Muscle layer of colon (tissue), 2 donors: ENCODE results near the gene ITGA3.
A peak's percentile ranks its signal among the peaks of the same experiment; 100 is the strongest.

Experiments
- H3K27ac ChIP-seq: one replicate; pipeline ENCODE4 v1.7.0; 2013; ENCODE audit warnings: low read depth, mild to moderate bottlenecking, low read length, moderate library complexity
- H3K27me3 ChIP-seq, 2 donors: one replicate each; pipeline ENCODE4 v1.7.0; 2013; ENCODE audit warnings: low read length in 2 of 2, mild to moderate bottlenecking in 2 of 2; ENCODE audit not compliant: insufficient read depth in 2 of 2, control insufficient read depth in 1 of 2
- H3K36me3 ChIP-seq: one replicate; pipeline ENCODE4 v1.7.0; 2013; ENCODE audit warnings: mild to moderate bottlenecking, low read length; ENCODE audit not compliant: insufficient read depth
- H3K4me1 ChIP-seq: one replicate; pipeline ENCODE4 v1.7.0; 2013; ENCODE audit warnings: mild to moderate bottlenecking, low read length; ENCODE audit not compliant: insufficient read depth
- H3K4me3 ChIP-seq, 2 donors: one replicate each; pipeline ENCODE4 v1.7.0; 2013; ENCODE audit warnings: low read length in 2 of 2, low read depth in 1 of 2, mild to moderate bottlenecking in 1 of 2, moderate library complexity in 1 of 2
- H3K9ac ChIP-seq: one replicate; pipeline ENCODE4 v1.7.0; 2013; ENCODE audit warnings: low read length
- H3K9me3 ChIP-seq: one replicate; pipeline ENCODE4 v1.7.0; 2013; ENCODE audit warnings: mild to moderate bottlenecking, low read length
- donor health status: abdominal sarcoma.
- donor health status: Adenocarcinoma of cecum.

ITGA3 gene

GRCh38 chr17:50090971-50091917, 35.3 kb downstream of the ITGA3 start:
- no peak overlapping the region for H3K27ac ChIP-seq
- H3K4me1 ChIP-seq: peaks cover 6% of the 10 kb centered on the region
- no peaks in the 10 kb centered on the region for H3K9me3 ChIP-seq
- no peaks in the 10 kb centered on the region for H3K36me3 ChIP-seq
- no peaks in the 10 kb centered on the region for H3K27me3 ChIP-seq
- no peak overlapping the region for H3K4me3 ChIP-seq
- no peak overlapping the region for H3K9ac ChIP-seq

DNA sequence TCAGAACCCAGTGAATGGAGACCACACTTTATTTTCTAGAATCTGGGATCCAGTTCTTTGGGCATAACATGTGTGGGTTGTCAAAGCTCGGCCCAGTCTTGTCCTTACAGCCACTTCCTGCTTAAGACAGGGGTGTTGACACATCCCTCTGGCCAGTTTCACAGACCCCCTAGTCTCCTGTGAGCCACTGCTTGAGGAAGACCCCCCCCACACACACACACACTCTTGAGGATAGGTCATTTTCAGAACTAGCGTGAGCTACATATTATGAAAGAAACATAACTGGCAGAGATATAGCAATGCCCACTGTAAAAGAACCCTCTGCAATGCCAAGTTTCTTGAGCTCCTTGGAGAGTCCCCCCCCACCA, 36.0 kb downstream of the ITGA3 start:
- Histone ChIP-seq H3K27me3 (no peaks in the 10 kb centered on the region), H3K27ac (no peak overlapping the region), H3K4me1 (peaks cover 13% of the 10 kb centered on the region), H3K9me3 (no peaks in the 10 kb centered on the region), H3K36me3 (no peaks in the 10 kb centered on the region), H3K9ac (no peak overlapping the region), H3K4me3 (no peak overlapping the region)

- Histone ChIP-seq H3K27me3 (no peaks in the 10 kb centered on the region), H3K4me1 (peaks cover 15% of the 10 kb centered on the region), H3K4me3 (no peak overlapping the region), H3K9me3 (no peaks in the 10 kb centered on the region), H3K9ac (no peak overlapping the region), H3K27ac (no peak overlapping the region), H3K36me3 (peaks cover 12% of the 10 kb centered on the region)
Observed at GRCh38 chr17:50093246-50093645, 37.3 kb downstream of the ITGA3 start.

DNA sequence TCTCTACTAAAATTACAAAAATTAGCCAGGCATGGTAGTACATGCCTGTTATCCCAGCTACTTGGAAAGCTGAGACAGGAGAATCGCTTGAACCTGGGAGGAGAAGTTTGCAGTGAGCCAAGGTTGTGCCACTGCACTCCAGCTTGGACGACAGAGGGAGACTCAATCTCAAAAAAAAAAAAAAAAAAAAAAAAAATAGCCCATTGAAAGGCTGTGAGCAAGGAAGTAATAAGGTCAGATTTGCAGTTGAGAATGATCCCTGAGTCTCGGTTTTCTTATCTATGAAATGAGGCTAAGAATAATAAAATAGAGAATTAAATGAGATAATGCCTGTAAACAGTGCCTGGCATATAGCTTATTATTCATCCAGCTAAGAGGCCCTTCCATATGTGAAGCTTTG, 37.9 kb downstream of the ITGA3 start:
- Histone ChIP-seq H3K27me3 (no peaks in the 10 kb centered on the region), H3K9ac (no peak overlapping the region), H3K9me3 (no peaks in the 10 kb centered on the region), H3K36me3 (peaks cover 17% of the 10 kb centered on the region), H3K27ac (no peak overlapping the region), H3K4me1 (peaks cover 15% of the 10 kb centered on the region), H3K4me3 (no peak overlapping the region)

- H3K27ac ChIP-seq: peak overlapping the region; percentile 67
- H3K36me3 ChIP-seq: peaks cover 22% of the 10 kb centered on the region
- H3K27me3 ChIP-seq: no peaks in the 10 kb centered on the region
- H3K9ac ChIP-seq: peak overlapping the region; percentile 39
- peaks cover 15% of the 10 kb centered on the region for H3K4me1 ChIP-seq
- no peaks in the 10 kb centered on the region for H3K9me3 ChIP-seq
- peak overlapping the region; percentile 24 to 80 for H3K4me3 ChIP-seq
Observed at GRCh38 chr17:50094243-50094752, 38.4 kb downstream of the ITGA3 start.

DNA sequence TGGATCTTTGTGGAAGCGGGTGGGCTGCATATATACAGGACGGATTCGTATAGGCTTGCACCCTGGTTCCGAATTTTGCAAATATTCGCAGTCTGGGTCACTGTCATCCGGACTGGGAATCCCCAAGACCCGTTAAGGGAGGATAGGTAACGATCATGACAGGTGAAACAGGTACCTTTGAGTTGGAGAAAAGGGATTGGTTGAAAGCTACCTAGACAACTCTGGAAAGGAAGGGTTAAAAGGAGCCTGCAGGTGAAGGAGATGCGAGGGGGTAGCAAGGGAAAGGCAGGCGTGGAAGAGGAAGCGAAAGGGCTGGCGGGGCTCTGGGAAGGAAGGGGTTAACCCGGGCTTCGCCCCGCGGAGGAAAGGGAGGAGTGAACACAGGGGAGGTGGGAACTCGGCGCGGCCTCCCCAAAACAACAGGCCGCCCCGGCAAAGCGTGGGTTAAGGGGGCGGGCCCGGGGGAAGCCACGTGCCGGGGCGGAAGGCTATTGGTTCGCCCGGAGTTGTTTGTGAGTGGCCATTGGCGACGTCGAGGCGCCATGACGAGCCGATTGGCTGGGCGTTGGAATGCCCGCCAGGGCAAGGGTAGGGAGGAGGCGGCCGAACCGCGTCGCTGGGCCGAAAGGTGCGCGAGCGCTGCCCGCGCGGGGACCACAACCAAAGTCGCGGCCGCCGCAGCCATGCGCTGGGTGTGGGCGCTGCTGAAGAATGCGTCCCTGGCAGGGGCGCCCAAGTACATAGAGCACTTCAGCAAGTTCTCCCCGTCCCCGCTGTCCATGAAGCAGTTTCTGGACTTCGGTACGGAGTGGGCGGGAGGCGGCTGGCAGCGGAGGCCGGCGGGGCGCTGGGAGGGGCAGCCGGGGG, 39.1 kb downstream of the ITGA3 start, which contains the start of gene PDK2:
TSS of gene PDK2 (plus strand) at position 599 of the 867 bp plus-strand sequence. CDS start at position 684, 85 bp downstream.
- Histone ChIP-seq H3K9ac (peak within 1 kb of the TSS; percentile 39), H3K4me1 (peaks cover 19% of the 10 kb centered on the region), H3K36me3 (peaks cover 26% of the 10 kb centered on the region), H3K27ac (peak within 1 kb of the TSS; percentile 96), H3K4me3 (peak within 1 kb of the TSS; percentile 80 to 92), H3K9me3 (no peaks in the 10 kb centered on the region), H3K27me3 (no peaks in the 10 kb centered on the region)

GRCh38 chr17:50095626-50096037, 39.7 kb downstream of the ITGA3 start:
- Histone ChIP-seq H3K27me3 (no peaks in the 10 kb centered on the region), H3K9me3 (no peaks in the 10 kb centered on the region), H3K9ac (peak overlapping the region; percentile 39), H3K4me1 (peaks cover 26% of the 10 kb centered on the region), H3K4me3 (peak overlapping the region; percentile 80 to 92), H3K36me3 (peaks cover 27% of the 10 kb centered on the region), H3K27ac (peak overlapping the region; percentile 96)

DNA sequence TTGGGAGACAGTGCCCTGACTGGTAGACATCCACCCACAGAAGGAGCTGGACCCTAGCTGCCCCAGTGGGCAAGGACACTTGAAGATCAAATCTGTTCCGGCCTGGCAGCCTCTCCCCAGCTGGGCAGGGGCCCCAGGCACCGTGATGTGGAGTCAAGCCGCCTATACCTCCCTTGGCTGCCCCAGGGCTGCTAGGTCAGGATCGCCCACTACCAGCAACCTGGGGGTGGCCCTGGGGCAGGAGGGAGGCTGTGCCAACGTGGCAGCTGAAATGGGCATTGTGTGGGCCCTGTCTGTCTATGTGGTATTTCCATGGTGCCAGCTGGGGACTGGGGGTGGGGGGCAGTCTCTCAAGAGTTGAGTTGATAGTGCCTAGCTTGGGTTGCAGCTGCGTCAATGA, 40.2 kb downstream of the ITGA3 start:
- Histone ChIP-seq H3K36me3 (peaks cover 27% of the 10 kb centered on the region), H3K9me3 (no peaks in the 10 kb centered on the region), H3K4me1 (peaks cover 30% of the 10 kb centered on the region), H3K4me3 (peak overlapping the region; percentile 80 to 92), H3K27me3 (no peaks in the 10 kb centered on the region), H3K9ac (peak overlapping the region; percentile 39), H3K27ac (peak overlapping the region; percentile 96)

- Histone ChIP-seq H3K4me1 (peaks cover 37% of the 10 kb centered on the region), H3K27ac (peak overlapping the region; percentile 96), H3K4me3 (peak overlapping the region; percentile 80 to 92), H3K9ac (peak overlapping the region; percentile 39), H3K27me3 (no peaks in the 10 kb centered on the region), H3K9me3 (no peaks in the 10 kb centered on the region), H3K36me3 (peaks cover 27% of the 10 kb centered on the region)
Observed at GRCh38 chr17:50096758-50097157, 40.8 kb downstream of the ITGA3 start.

DNA sequence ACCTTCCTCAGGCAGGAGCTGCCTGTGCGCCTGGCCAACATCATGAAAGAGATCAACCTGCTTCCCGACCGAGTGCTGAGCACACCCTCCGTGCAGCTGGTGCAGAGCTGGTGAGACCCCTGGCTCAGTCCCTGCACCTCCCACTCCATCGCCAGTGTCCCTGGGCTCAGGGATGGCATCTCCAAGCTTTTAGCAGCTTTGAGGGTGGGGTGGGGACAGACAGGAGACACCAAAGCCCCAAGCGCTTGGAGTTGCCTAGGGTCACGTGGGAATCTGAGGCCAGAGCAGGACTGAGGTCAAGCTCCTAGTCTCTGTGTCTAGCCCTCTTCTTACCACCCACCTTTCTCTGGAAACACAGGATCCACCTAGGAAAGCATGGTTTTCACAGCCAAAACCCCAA, 41.5 kb downstream of the ITGA3 start:
- Histone ChIP-seq H3K9ac (no peak overlapping the region), H3K9me3 (no peaks in the 10 kb centered on the region), H3K4me3 (no peak overlapping the region), H3K36me3 (peaks cover 27% of the 10 kb centered on the region), H3K27ac (no peak overlapping the region), H3K27me3 (no peaks in the 10 kb centered on the region), H3K4me1 (peaks cover 44% of the 10 kb centered on the region)

GRCh38 chr17:50097926-50098325, 42.0 kb downstream of the ITGA3 start:
- peaks cover 31% of the 10 kb centered on the region for H3K36me3 ChIP-seq
- H3K27ac ChIP-seq: no peak overlapping the region
- H3K27me3 ChIP-seq: no peaks in the 10 kb centered on the region
- H3K9me3 ChIP-seq: no peaks in the 10 kb centered on the region
- H3K4me3 ChIP-seq: no peak overlapping the region
- H3K4me1 ChIP-seq: peaks cover 49% of the 10 kb centered on the region
- H3K9ac ChIP-seq: no peak overlapping the region
